Measurements from ENCODE around the gene CDPF1. TPM values are rescaled to one million over a fixed set of nuclear protein-coding genes. Genes with fewer than 3 reads are reported as not detected.

Gene CDPF1
- total and polyA plus RNA-seq, 2 donors (not counting 1 experiment from before 2014, with no cell fraction given) = 9.8 to 15.4 TPM

GRCh38 chr22:46213052-46213451, 37.0 kb downstream of the CDPF1 start:
- no peaks in the 10 kb centered on the region for H3K27me3 ChIP-seq (replicated peaks in 1 of 4; ENCODE audit: control extremely low read depth in 1 of 4, control insufficient read depth in 3 of 4, insufficient read depth in 4 of 4, low read length in 3 of 4)
- WGBS (ENCODE audit: insufficient coverage) = 91% methylated on average over 4 of the region's 4 CpGs
- H3K36me3 ChIP-seq (replicated peaks in 1 of 2; ENCODE audit: control extremely low read depth in 1 of 2, control insufficient read depth in 1 of 2, extremely low read depth in 1 of 2, insufficient read depth in 2 of 2, low read length in 1 of 2) = peaks cover 2 to 17% of the 10 kb centered on the region in 2 experiments
- H2AFZ ChIP-seq (ENCODE audit: insufficient read depth, low read depth, low read length, poor library complexity, severe bottlenecking) = no peak overlapping the region
- H3K4me3 ChIP-seq (ENCODE audit: control extremely low read depth in 1 of 5, extremely low read depth in 1 of 5, insufficient read depth in 1 of 5, low read depth in 2 of 5, low read length in 4 of 5) = no peak overlapping the region
- H3K27ac ChIP-seq (ENCODE audit: low read length in 2 of 2) = no peak overlapping the region
- intact Hi-C loops (cut with micrococcal nuclease) = no loop called here
- H3K9me3 ChIP-seq (ENCODE audit: control extremely low read depth in 1 of 3, control insufficient read depth in 2 of 3, insufficient read depth in 1 of 3, low read length in 2 of 3) = peaks cover 0 to 10% (median 6%) of the 10 kb centered on the region in 3 donors
- TF ChIP-seq CTCF (IDR thresholded peaks at IDR 0.05) (no peak), EZH2 (IDR thresholded peaks at IDR 0.05; ENCODE audit: borderline replicate concordance, insufficient read depth, low read depth, low read length, poor library complexity, severe bottlenecking) (no peak)
- Mint-ChIP-seq H3K4me3 (no peak overlapping the region), H3K27me3 (no peaks in the 10 kb centered on the region), H3K4me1 (no peaks in the 10 kb centered on the region), H3K27ac (no peak overlapping the region), H3K9me3 (ENCODE audit: insufficient read depth) (peaks cover 11% of the 10 kb centered on the region)
- no peak overlapping the region for H3K9ac ChIP-seq (ENCODE audit: low read length)
- CTCF ChIA-PET = no interaction called here
- H4K20me1 ChIP-seq (ENCODE audit: control insufficient read depth, insufficient read depth, low read length, poor library complexity, severe bottlenecking) = no peaks in the 10 kb centered on the region
- H3K4me2 ChIP-seq (replicated peaks; ENCODE audit: low read depth, low read length, poor library complexity, severe bottlenecking) = no peak overlapping the region
- H3K4me1 ChIP-seq (ENCODE audit: control insufficient read depth in 2 of 2, insufficient read depth in 2 of 2, low read length in 2 of 2) = no peaks in the 10 kb centered on the region
- no peak for ATAC-seq (ENCODE audit: low read depth)
- POLR2A ChIA-PET = no interaction called here
- peaks cover 8% of the 10 kb centered on the region for H3K79me2 ChIP-seq (ENCODE audit: control insufficient read depth, insufficient read depth, low read length)
- no peak for DNase-seq

GRCh38 chr22:46212195-46212594, 37.9 kb downstream of the CDPF1 start:
- 37% methylated on average over 3 of the region's 4 CpGs for WGBS (ENCODE audit: insufficient coverage)
- intact Hi-C loops (cut with micrococcal nuclease) = no loop called here

More at GRCh38 chr22:46212195-46212594, 37.9 kb downstream of the CDPF1 start:
- no peak overlapping the region for H3K27ac Mint-ChIP-seq
- CTCF ChIA-PET = no interaction called here
- H3K4me1 Mint-ChIP-seq = no peaks in the 10 kb centered on the region
- no peak for DNase-seq
- ATAC-seq (ENCODE audit: low read depth) = no peak
- Histone ChIP-seq H3K4me3 (ENCODE audit: control extremely low read depth in 1 of 5, extremely low read depth in 1 of 5, insufficient read depth in 1 of 5, low read depth in 2 of 5, low read length in 4 of 5) (no peak overlapping the region), H3K4me1 (ENCODE audit: control insufficient read depth in 2 of 2, insufficient read depth in 2 of 2, low read length in 2 of 2) (no peaks in the 10 kb centered on the region), H2AFZ (ENCODE audit: insufficient read depth, low read depth, low read length, poor library complexity, severe bottlenecking) (no peak overlapping the region), H3K27ac (ENCODE audit: low read length in 2 of 2) (no peak overlapping the region), H3K4me2 (replicated peaks; ENCODE audit: low read depth, low read length, poor library complexity, severe bottlenecking) (no peak overlapping the region), H3K9ac (ENCODE audit: low read length) (no peak overlapping the region), H3K79me2 (ENCODE audit: control insufficient read depth, insufficient read depth, low read length) (peaks cover 8% of the 10 kb centered on the region), H3K36me3 (replicated peaks in 1 of 2; ENCODE audit: control extremely low read depth in 1 of 2, control insufficient read depth in 1 of 2, extremely low read depth in 1 of 2, insufficient read depth in 2 of 2, low read length in 1 of 2) (peaks cover 1 to 17% of the 10 kb centered on the region in 2 experiments), H4K20me1 (ENCODE audit: control insufficient read depth, insufficient read depth, low read length, poor library complexity, severe bottlenecking) (no peaks in the 10 kb centered on the region), H3K9me3 (ENCODE audit: control extremely low read depth in 1 of 3, control insufficient read depth in 2 of 3, insufficient read depth in 1 of 3, low read length in 2 of 3) (peaks cover 0 to 10% (median 6%) of the 10 kb centered on the region in 3 donors), H3K27me3 (replicated peaks in 1 of 4; ENCODE audit: control extremely low read depth in 1 of 4, control insufficient read depth in 3 of 4, insufficient read depth in 4 of 4, low read length in 3 of 4) (no peaks in the 10 kb centered on the region)
- no peak overlapping the region for H3K4me3 Mint-ChIP-seq
- POLR2A ChIA-PET = no interaction called here
- peaks cover 11% of the 10 kb centered on the region for H3K9me3 Mint-ChIP-seq (ENCODE audit: insufficient read depth)
- no peaks in the 10 kb centered on the region for H3K27me3 Mint-ChIP-seq
- no peak for TF ChIP-seq EZH2 (IDR thresholded peaks at IDR 0.05; ENCODE audit: borderline replicate concordance, insufficient read depth, low read depth, low read length, poor library complexity, severe bottlenecking)
- no peak for TF ChIP-seq CTCF (IDR thresholded peaks at IDR 0.05)
